Fibroblast of lung (primary cell): ENCODE measurements around the gene LTA4H. TPM values are rescaled to one million over a fixed set of nuclear protein-coding genes. Genes with fewer than 3 reads are reported as not detected.

ENCODE experiments used
- DNase-seq, 2 donors: peaks; one replicate each; pipeline versions ENCODE4 v3.0.0 to v3.0.0-alpha.2; 2010; ENCODE audit warnings: low read depth in 2 of 2
- H2AFZ ChIP-seq: 2 replicates; pipeline ENCODE4 v1.5.1; 2012; ENCODE audit warnings: low read length, control low read depth, inconsistent platforms
- H3K27ac ChIP-seq: 2 replicates; pipeline ENCODE4 v1.5.1; 2011; ENCODE audit warnings: low read length, control low read depth; ENCODE audit not compliant: insufficient read depth
- H3K27me3 ChIP-seq: 2 replicates; pipeline ENCODE4 v1.5.1; 2011; ENCODE audit warnings: mild to moderate bottlenecking, low read length; ENCODE audit not compliant: control insufficient read depth, insufficient read depth
- H3K36me3 ChIP-seq: 2 replicates; pipeline ENCODE4 v1.5.1; 2011; ENCODE audit warnings: low read length; ENCODE audit not compliant: control insufficient read depth, insufficient read depth
- H3K4me1 ChIP-seq: 2 replicates; pipeline ENCODE4 v1.5.1; 2011; ENCODE audit warnings: low read length; ENCODE audit not compliant: control insufficient read depth, insufficient read depth; ENCODE audit errors: extremely low read depth
- H3K4me2 ChIP-seq: 2 replicates; pipeline ENCODE4 v1.5.1; 2011; ENCODE audit warnings: low read length, control low read depth; ENCODE audit not compliant: insufficient read depth; ENCODE audit errors: extremely low read depth
- H3K4me3 ChIP-seq, 4 experiments: fragments of 200-600 bp in 1 of 4; sonication (generic) in 1 of 4; replicated peaks in 1 of 4; 2 replicates each; pipeline ENCODE4 v1.5.1; 2011 to 2016; ENCODE audit warnings: low read length in 4 of 4, low read depth in 3 of 4, mild to moderate bottlenecking in 3 of 4, control low read depth in 2 of 4, inconsistent platforms in 1 of 4, mixed read lengths in 1 of 4; ENCODE audit not compliant: insufficient read depth in 1 of 4; ENCODE audit errors: control extremely low read depth in 1 of 4
- H3K79me2 ChIP-seq: 2 replicates; pipeline ENCODE4 v1.5.1; 2012; ENCODE audit warnings: mild to moderate bottlenecking, low read length, inconsistent platforms; ENCODE audit not compliant: control insufficient read depth, insufficient read depth
- H3K9ac ChIP-seq: 2 replicates; pipeline ENCODE4 v1.5.1; 2011; ENCODE audit warnings: mild to moderate bottlenecking, low read length, control low read depth; ENCODE audit not compliant: insufficient read depth
- H3K9me3 ChIP-seq: 2 replicates; pipeline ENCODE4 v1.5.1; 2012; ENCODE audit warnings: low read depth, low read length; ENCODE audit not compliant: control insufficient read depth, insufficient read depth
- H4K20me1 ChIP-seq: 2 replicates; pipeline ENCODE4 v1.5.1; 2011; ENCODE audit warnings: low read length; ENCODE audit not compliant: control insufficient read depth, insufficient read depth; ENCODE audit errors: extremely low read depth
- CTCF ChIP-seq, 2 donors: IDR thresholded peaks in 1 of 2; conservative IDR thresholded peaks in 1 of 2; 1 replicate in 1 of 2; 2 replicates in 1 of 2; pipeline ENCODE4 v1.5.1; 2011 to 2012; ENCODE audit warnings: low read length in 2 of 2, control low read depth in 1 of 2, inconsistent platforms in 1 of 2, low read depth in 1 of 2, mild to moderate bottlenecking in 1 of 2
- EZH2 ChIP-seq: IDR thresholded peaks from 2 replicates; pipeline ENCODE4 v1.5.1; 2012; ENCODE audit warnings: low read length, control low read depth, mild to moderate bottlenecking; ENCODE audit errors: missing control alignments
- polyA plus RNA-seq, 2 donors: library from polyadenylated mRNA; depleted of rRNA in 1 of 2; stranded (reverse) in 1 of 2; unstranded in 1 of 2; fragments of >200 nt; gene quantifications; 2 replicates each; pipeline ENCODE4 v1.2.1, GENCODE V29; 2011 to 2012; ENCODE audit warnings: missing spikeins in 1 of 2
- total RNA-seq: library from RNA; depleted of rRNA; stranded (reverse); fragments of >200 nt; gene quantifications from 2 replicates; pipeline ENCODE4 v1.2.1, GENCODE V29; 2014

The LTA4H gene
- total and polyA plus RNA-seq, 2 donors (not counting 1 experiment from before 2014, with no cell fraction given), result 81.1 to 100 TPM

GRCh38 chr12:96081596-96081995, 46.2 kb upstream of the LTA4H start:
- peaks cover 9% of the 10 kb centered on the region for H3K27me3 ChIP-seq
- H2AFZ ChIP-seq, result no peak overlapping the region
- no peaks in the 10 kb centered on the region for H4K20me1 ChIP-seq
- no peaks in the 10 kb centered on the region for H3K36me3 ChIP-seq
- no peak overlapping the region for H3K9ac ChIP-seq
- H3K9me3 ChIP-seq, result no peaks in the 10 kb centered on the region
- H3K27ac ChIP-seq, result no peak overlapping the region
- H3K4me3 ChIP-seq, result no peak overlapping the region
- H3K79me2 ChIP-seq, result no peaks in the 10 kb centered on the region
- no peak for TF ChIP-seq CTCF (conservative IDR thresholded peaks at IDR 0.05 in 1 of 2, IDR thresholded peaks at IDR 0.05 in 1 of 2; ENCODE audit: low read depth in 1 of 2, low read length in 2 of 2)
- TF ChIP-seq EZH2, result no peak
- H3K4me2 ChIP-seq, result no peak overlapping the region
- H3K4me1 ChIP-seq, result no peaks in the 10 kb centered on the region
- DNase-seq, result no peak

- Histone ChIP-seq H3K36me3 (no peaks in the 10 kb centered on the region), H3K4me2 (no peak overlapping the region), H3K4me3 (no peak overlapping the region), H2AFZ (no peak overlapping the region), H4K20me1 (no peaks in the 10 kb centered on the region), H3K9ac (no peak overlapping the region), H3K4me1 (no peaks in the 10 kb centered on the region), H3K9me3 (no peaks in the 10 kb centered on the region), H3K27me3 (peaks cover 9% of the 10 kb centered on the region), H3K27ac (no peak overlapping the region), H3K79me2 (no peaks in the 10 kb centered on the region)
- peak; percentile 18 to 30 for DNase-seq
- TF ChIP-seq EZH2 (no peak), CTCF (conservative IDR thresholded peaks at IDR 0.05 in 1 of 2, IDR thresholded peaks at IDR 0.05 in 1 of 2; ENCODE audit: low read depth in 1 of 2, low read length in 2 of 2) (no peak)
Observed at GRCh38 chr12:96078231-96079135, 43.1 kb upstream of the LTA4H start.

GRCh38 chr12:96077081-96077480, 41.7 kb upstream of the LTA4H start:
- no peak for TF ChIP-seq EZH2
- TF ChIP-seq CTCF (conservative IDR thresholded peaks at IDR 0.05 in 1 of 2, IDR thresholded peaks at IDR 0.05 in 1 of 2; ENCODE audit: low read depth in 1 of 2, low read length in 2 of 2), result no peak
- Histone ChIP-seq H3K79me2 (no peaks in the 10 kb centered on the region), H3K4me2 (no peak overlapping the region), H2AFZ (no peak overlapping the region), H3K9ac (no peak overlapping the region), H3K9me3 (no peaks in the 10 kb centered on the region), H4K20me1 (no peaks in the 10 kb centered on the region), H3K27ac (no peak overlapping the region), H3K27me3 (peaks cover 9% of the 10 kb centered on the region), H3K4me1 (no peaks in the 10 kb centered on the region), H3K4me3 (no peak overlapping the region), H3K36me3 (no peaks in the 10 kb centered on the region)
- DNase-seq, result no peak
